AG10803 (cell line): Measurements from ENCODE around the gene RGS6.

Source experiments
- DNase-seq: peaks from one replicate; pipeline ENCODE4 v3.0.0; 2010; ENCODE audit warnings: low read depth
- H3K4me3 ChIP-seq: 2 replicates; pipeline ENCODE4 v1.5.1; 2011; ENCODE audit warnings: mild to moderate bottlenecking, low read length, control low read depth
- CTCF ChIP-seq: conservative IDR thresholded peaks from 2 replicates; pipeline ENCODE4 v1.5.1; 2011; ENCODE audit warnings: mild to moderate bottlenecking, low read length, control low read depth, inconsistent platforms

Gene RGS6

GRCh38 chr14:72305561-72305960 is 373.3 kb downstream of the RGS6 start:
- no peak for TF ChIP-seq CTCF
- DNase-seq, result no peak
- no peak overlapping the region for H3K4me3 ChIP-seq

- DNase-seq, result no peak
- TF ChIP-seq CTCF, result no peak
- no peak overlapping the region for H3K4me3 ChIP-seq
Measured at GRCh38 chr14:72308967-72309485, 376.8 kb downstream of the RGS6 start.

GRCh38 chr14:72311116-72311515 is 378.9 kb downstream of the RGS6 start:
- no peak for DNase-seq
- no peak for TF ChIP-seq CTCF
- no peak overlapping the region for H3K4me3 ChIP-seq

GRCh38 chr14:72311516-72311915 is 379.3 kb downstream of the RGS6 start:
- no peak for TF ChIP-seq CTCF
- no peak for DNase-seq
- H3K4me3 ChIP-seq, result no peak overlapping the region

GRCh38 chr14:72314808-72315435 is 382.7 kb downstream of the RGS6 start:
- TF ChIP-seq CTCF, result no peak
- DNase-seq, result no peak
- no peak overlapping the region for H3K4me3 ChIP-seq

- no peak for TF ChIP-seq CTCF
- no peak for DNase-seq
- no peak overlapping the region for H3K4me3 ChIP-seq
Measured at GRCh38 chr14:72315714-72316113, 383.5 kb downstream of the RGS6 start.

- no peak for TF ChIP-seq CTCF
- no peak overlapping the region for H3K4me3 ChIP-seq
- DNase-seq, result no peak
Measured at GRCh38 chr14:72318648-72319047, 386.4 kb downstream of the RGS6 start.
